ENCODE data around the gene MTFR1L. TPM values are rescaled to one million over a fixed set of nuclear protein-coding genes. Genes with fewer than 3 reads are reported as not detected.

The MTFR1L gene
- total RNA-seq, 3 donors from 2014 or later = 71.6 to 79.2 (median 75.4) TPM

GRCh38 chr1:25813071-25813733 lies 6.6 kb upstream of the MTFR1L start:
- intact Hi-C loops (cut with DNase I; ENCODE audit: low total_unique reads) = no loop called here
- Histone ChIP-seq H3K36me3 (no peaks in the 10 kb centered on the region), H3K27me3 (no peaks in the 10 kb centered on the region), H3K4me3 (no peak overlapping the region), H3K4me1 (peaks cover 0 to 5% of the 10 kb centered on the region in 2 donors), H3K27ac (no peak overlapping the region), H3K9me3 (no peaks in the 10 kb centered on the region)
- TF ChIP-seq, protein P1, sequence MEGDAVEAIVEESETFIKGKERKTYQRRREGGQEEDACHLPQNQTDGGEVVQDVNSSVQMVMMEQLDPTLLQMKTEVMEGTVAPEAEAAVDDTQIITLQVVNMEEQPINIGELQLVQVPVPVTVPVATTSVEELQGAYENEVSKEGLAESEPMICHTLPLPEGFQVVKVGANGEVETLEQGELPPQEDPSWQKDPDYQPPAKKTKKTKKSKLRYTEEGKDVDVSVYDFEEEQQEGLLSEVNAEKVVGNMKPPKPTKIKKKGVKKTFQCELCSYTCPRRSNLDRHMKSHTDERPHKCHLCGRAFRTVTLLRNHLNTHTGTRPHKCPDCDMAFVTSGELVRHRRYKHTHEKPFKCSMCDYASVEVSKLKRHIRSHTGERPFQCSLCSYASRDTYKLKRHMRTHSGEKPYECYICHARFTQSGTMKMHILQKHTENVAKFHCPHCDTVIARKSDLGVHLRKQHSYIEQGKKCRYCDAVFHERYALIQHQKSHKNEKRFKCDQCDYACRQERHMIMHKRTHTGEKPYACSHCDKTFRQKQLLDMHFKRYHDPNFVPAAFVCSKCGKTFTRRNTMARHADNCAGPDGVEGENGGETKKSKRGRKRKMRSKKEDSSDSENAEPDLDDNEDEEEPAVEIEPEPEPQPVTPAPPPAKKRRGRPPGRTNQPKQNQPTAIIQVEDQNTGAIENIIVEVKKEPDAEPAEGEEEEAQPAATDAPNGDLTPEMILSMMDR (IDR thresholded peaks at IDR 0.05) = no peak
- no peak for TF ChIP-seq POLR2AphosphoS5 (IDR thresholded peaks at IDR 0.05)
- no peak for TF ChIP-seq POLR2A (IDR thresholded peaks at IDR 0.05)
- no peak for DNase-seq (ENCODE audit: low spot score in 2 of 2)

DNA sequence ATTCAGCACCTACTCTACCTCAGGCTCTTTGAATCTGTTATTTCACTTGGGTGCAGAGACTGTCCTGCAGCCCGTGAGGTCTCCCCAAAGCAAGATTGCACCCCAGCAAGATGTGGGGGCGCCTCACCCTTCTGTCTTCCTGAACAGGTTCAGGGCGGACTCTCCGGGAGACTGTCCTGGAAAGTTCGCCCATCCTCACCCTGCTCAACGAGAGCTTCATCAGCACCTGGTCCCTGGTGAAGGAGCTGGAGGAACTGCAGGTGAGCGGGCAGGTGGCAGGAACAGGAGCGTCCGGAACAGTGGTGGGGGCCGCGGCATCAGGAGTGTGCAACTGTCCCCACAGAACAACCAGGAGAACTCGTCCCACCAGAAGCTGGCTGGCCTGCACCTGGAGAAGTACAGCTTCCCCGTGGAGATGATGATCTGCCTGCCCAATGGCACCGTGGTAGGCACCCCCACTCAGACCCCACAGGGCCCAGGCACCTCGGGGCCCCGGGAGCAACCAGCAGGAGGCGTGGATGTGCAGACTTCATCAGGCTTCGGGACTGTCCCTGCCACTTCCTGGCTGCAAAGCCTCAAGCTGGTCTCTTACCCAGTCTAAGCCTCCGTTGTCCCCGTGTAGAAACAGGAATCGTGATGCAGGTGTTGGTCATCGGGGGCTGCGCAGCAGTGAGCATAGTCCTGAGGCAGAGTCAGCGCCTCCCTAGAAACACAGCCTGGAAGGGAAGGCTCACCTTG lies 5.9 kb upstream of the MTFR1L start:
- intact Hi-C loops (cut with DNase I; ENCODE audit: low total_unique reads) = no loop called here
- Histone ChIP-seq H3K9me3 (no peaks in the 10 kb centered on the region), H3K27me3 (no peaks in the 10 kb centered on the region), H3K27ac (no peak overlapping the region), H3K4me1 (peaks cover 5 to 12% of the 10 kb centered on the region in 2 donors), H3K36me3 (no peaks in the 10 kb centered on the region), H3K4me3 (no peak overlapping the region)
- TF ChIP-seq POLR2AphosphoS5 (IDR thresholded peaks at IDR 0.05) (no peak), POLR2A (IDR thresholded peaks at IDR 0.05) (no peak)
- TF ChIP-seq, protein P1 (IDR thresholded peaks at IDR 0.05) = no peak
- DNase-seq (ENCODE audit: low spot score in 2 of 2) = no peak

- DNase-seq (ENCODE audit: low spot score in 2 of 2) = no peak
- TF ChIP-seq POLR2A (IDR thresholded peaks at IDR 0.05) = no peak
- TF ChIP-seq, protein P1 (IDR thresholded peaks at IDR 0.05) = no peak
- no peak for TF ChIP-seq POLR2AphosphoS5 (IDR thresholded peaks at IDR 0.05)
- Histone ChIP-seq H3K27ac (no peak overlapping the region), H3K36me3 (no peaks in the 10 kb centered on the region), H3K27me3 (no peaks in the 10 kb centered on the region), H3K9me3 (no peaks in the 10 kb centered on the region), H3K4me3 (no peak overlapping the region), H3K4me1 (peaks cover 7 to 12% of the 10 kb centered on the region in 2 donors)
- intact Hi-C loops (cut with DNase I; ENCODE audit: low total_unique reads) = no loop called here
Measured at GRCh38 chr1:25814549-25815087, 5.1 kb upstream of the MTFR1L start.

GRCh38 chr1:25815208-25816111 lies 4.3 kb upstream of the MTFR1L start:
- H3K27me3 ChIP-seq = no peaks in the 10 kb centered on the region
- no peak overlapping the region for H3K4me3 ChIP-seq
- DNase-seq (ENCODE audit: low spot score in 2 of 2) = no peak
- no peaks in the 10 kb centered on the region for H3K9me3 ChIP-seq
- no peak overlapping the region for H3K27ac ChIP-seq
- peaks cover 7 to 12% of the 10 kb centered on the region in 2 donors for H3K4me1 ChIP-seq
- no peak for TF ChIP-seq POLR2A (IDR thresholded peaks at IDR 0.05)
- TF ChIP-seq, protein P1 (IDR thresholded peaks at IDR 0.05) = no peak
- no peak for TF ChIP-seq POLR2AphosphoS5 (IDR thresholded peaks at IDR 0.05)
- intact Hi-C loops (cut with DNase I; ENCODE audit: low total_unique reads) = no loop called here
- H3K36me3 ChIP-seq = no peaks in the 10 kb centered on the region

Measured in breast epithelium (tissue), 4 donors.